SU-DHL-6 (cell line): ENCODE results near the gene CLIC6.

Experiments used
- H2AFZ ChIP-seq: fragments of 200-600 bp; sonication (generic); 2 replicates; pipeline ENCODE4 v1.6.1; 2014; ENCODE audit warnings: low read depth, mild to moderate bottlenecking, moderate library complexity, mixed read lengths, antibody characterized with exemption, low read length; ENCODE audit not compliant: severe bottlenecking
- H3F3A ChIP-seq: fragments of 200-600 bp; shearing (Covaris generic); 2 replicates; pipeline ENCODE4 v1.6.0; 2016; ENCODE audit warnings: antibody characterized with exemption, mild to moderate bottlenecking; ENCODE audit not compliant: insufficient read depth
- H3K27ac ChIP-seq: fragments of 200-600 bp; sonication (generic); 2 replicates; pipeline ENCODE4 v1.5.1; 2016; ENCODE audit warnings: low read depth, mild to moderate bottlenecking, low read length, moderate library complexity, mixed read lengths
- H3K27me3 ChIP-seq: fragments of 200-600 bp; sonication (generic), shearing (Covaris generic); 2 replicates; pipeline ENCODE4 v1.6.0; 2014; ENCODE audit warnings: mild to moderate bottlenecking, low read length
- H3K36me3 ChIP-seq: fragments of 200-600 bp; sonication (generic); 2 replicates; pipeline ENCODE4 v1.6.1; 2014; ENCODE audit warnings: mild to moderate bottlenecking, low read length, mixed read lengths
- H3K4me2 ChIP-seq: fragments of 300-600, 200-600 bp; shearing (Covaris generic), sonication (generic); 2 replicates; pipeline ENCODE4 v1.6.0; 2014; ENCODE audit warnings: low read length, low read depth, mild to moderate bottlenecking; ENCODE audit not compliant: poor library complexity, severe bottlenecking
- H3K4me3 ChIP-seq: fragments of 200-600 bp; sonication (generic); 2 replicates; pipeline ENCODE4 v1.5.1; 2014; ENCODE audit warnings: antibody characterized with exemption, low read length, mild to moderate bottlenecking, mixed read lengths; ENCODE audit not compliant: insufficient read depth, poor library complexity, severe bottlenecking
- H3K79me2 ChIP-seq: fragments of 200-600 bp; sonication (generic); 2 replicates; pipeline ENCODE4 v1.6.1; 2014; ENCODE audit warnings: mild to moderate bottlenecking, low read length, moderate library complexity; ENCODE audit not compliant: insufficient read depth
- H3K9ac ChIP-seq: fragments of 200-600 bp; sonication (generic); 2 replicates; pipeline ENCODE4 v1.7.0; 2014; ENCODE audit warnings: mild to moderate bottlenecking, low read length
- H3K9me2 ChIP-seq: fragments of 200-600 bp; sonication (generic); replicated peaks from 2 replicates; pipeline ENCODE4 v1.6.1; 2014; ENCODE audit warnings: low read length; ENCODE audit not compliant: insufficient read depth
- H3K9me3 ChIP-seq: fragments of 200-600 bp; sonication (generic); 2 replicates; pipeline ENCODE4 v1.6.1; 2014; ENCODE audit warnings: low read length, mixed read lengths; ENCODE audit not compliant: insufficient read depth
- H4K20me1 ChIP-seq: fragments of 200-600 bp; sonication (generic); 2 replicates; pipeline ENCODE4 v1.6.1; 2014; ENCODE audit warnings: low read depth, mild to moderate bottlenecking, antibody characterized with exemption, low read length, moderate library complexity, mixed read lengths
- EZH2phosphoT487 ChIP-seq: fragments of 200-600 bp; sonication (generic), shearing (Covaris generic); conservative IDR thresholded peaks from 2 replicates; pipeline ENCODE4 v1.6.1; 2018; ENCODE audit warnings: mild to moderate bottlenecking, antibody characterized with exemption, low read length, moderate library complexity, mixed read lengths
- TF ChIP-seq, protein P1 (sequence below): fragments of 200-600 bp; sonication (generic); IDR thresholded peaks from one replicate; pipeline ENCODE4 v1.5.1; 2017; ENCODE audit warnings: antibody characterized with exemption, mild to moderate bottlenecking, low read length, moderate library complexity; ENCODE audit not compliant: insufficient read depth, poor library complexity, severe bottlenecking

The CLIC6 gene

DNA sequence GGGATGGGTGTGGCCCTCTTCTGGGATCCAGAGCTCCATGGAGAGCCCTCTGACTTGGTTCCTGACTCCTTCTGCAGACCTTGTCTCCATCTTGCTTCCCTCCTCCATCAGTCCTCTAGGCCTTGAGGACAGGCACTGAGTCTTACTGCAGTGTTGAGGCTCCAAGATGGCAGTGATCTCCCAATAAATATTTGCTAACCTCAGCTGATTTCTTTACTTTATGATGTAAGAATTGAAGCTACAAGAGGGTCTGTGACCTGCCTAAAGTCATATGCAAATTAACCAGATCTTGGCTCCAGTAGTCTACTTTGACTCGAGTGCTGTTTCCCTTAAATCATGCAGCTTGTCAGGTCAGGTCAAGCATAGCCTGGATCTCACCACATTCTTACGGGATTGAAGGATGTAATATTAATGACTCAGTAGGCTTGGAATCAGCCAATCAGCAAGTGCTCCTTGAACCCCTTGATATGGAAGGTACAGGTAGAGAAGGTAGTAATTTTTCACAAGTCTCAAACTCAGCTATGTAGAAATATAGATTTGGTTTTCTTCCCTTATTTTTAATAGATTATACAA is 93.0 kb downstream of the CLIC6 start:
- Histone ChIP-seq H3K4me2 (no peak overlapping the region), H3K36me3 (no peaks in the 10 kb centered on the region), H3K4me3 (no peak overlapping the region), H3F3A (no peaks in the 10 kb centered on the region), H3K27ac (no peak overlapping the region), H3K9me3 (no peaks in the 10 kb centered on the region), H4K20me1 (no peaks in the 10 kb centered on the region), H3K9me2 (no peaks in the 10 kb centered on the region), H3K79me2 (no peaks in the 10 kb centered on the region), H2AFZ (no peak overlapping the region), H3K9ac (no peak overlapping the region), H3K27me3 (no peaks in the 10 kb centered on the region)
- TF ChIP-seq, protein P1, sequence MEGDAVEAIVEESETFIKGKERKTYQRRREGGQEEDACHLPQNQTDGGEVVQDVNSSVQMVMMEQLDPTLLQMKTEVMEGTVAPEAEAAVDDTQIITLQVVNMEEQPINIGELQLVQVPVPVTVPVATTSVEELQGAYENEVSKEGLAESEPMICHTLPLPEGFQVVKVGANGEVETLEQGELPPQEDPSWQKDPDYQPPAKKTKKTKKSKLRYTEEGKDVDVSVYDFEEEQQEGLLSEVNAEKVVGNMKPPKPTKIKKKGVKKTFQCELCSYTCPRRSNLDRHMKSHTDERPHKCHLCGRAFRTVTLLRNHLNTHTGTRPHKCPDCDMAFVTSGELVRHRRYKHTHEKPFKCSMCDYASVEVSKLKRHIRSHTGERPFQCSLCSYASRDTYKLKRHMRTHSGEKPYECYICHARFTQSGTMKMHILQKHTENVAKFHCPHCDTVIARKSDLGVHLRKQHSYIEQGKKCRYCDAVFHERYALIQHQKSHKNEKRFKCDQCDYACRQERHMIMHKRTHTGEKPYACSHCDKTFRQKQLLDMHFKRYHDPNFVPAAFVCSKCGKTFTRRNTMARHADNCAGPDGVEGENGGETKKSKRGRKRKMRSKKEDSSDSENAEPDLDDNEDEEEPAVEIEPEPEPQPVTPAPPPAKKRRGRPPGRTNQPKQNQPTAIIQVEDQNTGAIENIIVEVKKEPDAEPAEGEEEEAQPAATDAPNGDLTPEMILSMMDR, result no peak
- no peak for TF ChIP-seq EZH2phosphoT487

DNA sequence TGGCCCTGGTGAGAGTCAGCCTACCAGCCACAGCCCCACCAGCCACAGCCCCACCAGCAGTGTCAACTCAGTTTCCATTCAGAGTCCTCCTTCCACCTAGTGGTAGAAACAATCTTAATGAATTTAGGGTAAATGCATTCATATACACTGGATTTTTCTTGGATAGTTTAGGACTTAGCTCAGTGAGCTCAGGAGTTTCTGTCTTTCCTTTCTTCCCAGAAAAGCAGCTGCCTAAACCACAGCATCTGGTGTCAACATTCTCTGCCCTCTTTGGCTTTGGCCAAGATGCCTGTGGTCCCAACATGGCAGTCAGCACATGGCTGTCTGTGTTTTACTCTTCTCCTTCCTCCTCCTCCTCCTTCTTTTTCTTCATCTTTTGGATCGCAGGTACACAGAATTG is 94.0 kb downstream of the CLIC6 start:
- Histone ChIP-seq H3K9me3 (no peaks in the 10 kb centered on the region), H3K4me2 (no peak overlapping the region), H3K9me2 (no peaks in the 10 kb centered on the region), H3K27ac (no peak overlapping the region), H3K9ac (no peak overlapping the region), H2AFZ (no peak overlapping the region), H3F3A (no peaks in the 10 kb centered on the region), H3K4me3 (no peak overlapping the region), H3K79me2 (no peaks in the 10 kb centered on the region), H3K27me3 (no peaks in the 10 kb centered on the region), H4K20me1 (no peaks in the 10 kb centered on the region), H3K36me3 (no peaks in the 10 kb centered on the region)
- TF ChIP-seq, protein P1, result no peak
- no peak for TF ChIP-seq EZH2phosphoT487

DNA sequence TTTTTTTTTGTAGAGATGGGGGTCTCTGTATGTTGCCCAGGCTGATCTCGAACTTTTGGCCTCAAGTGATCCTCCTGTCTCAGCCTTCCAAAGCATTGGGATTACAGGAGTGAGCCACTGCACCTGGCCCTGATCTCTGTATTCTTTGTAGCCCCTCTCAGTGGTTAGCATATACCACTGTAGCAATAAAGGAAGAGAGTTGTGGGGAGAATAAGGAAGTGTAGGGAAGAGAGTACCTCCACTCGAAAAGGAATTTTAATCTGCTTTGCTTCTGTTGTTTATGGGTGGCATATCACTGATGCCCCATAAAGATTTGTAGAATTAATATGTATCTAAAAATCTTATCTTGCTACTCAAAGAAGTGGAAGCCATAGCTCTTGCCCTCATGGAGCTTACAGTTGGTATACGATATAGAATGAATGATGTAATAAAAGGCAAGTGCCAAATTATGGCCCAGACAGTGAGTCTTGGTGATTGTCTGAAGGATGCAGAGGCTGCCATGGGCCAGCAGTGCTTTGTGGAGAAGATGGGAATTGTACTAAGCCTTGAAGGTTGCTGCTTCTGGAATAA is 96.0 kb downstream of the CLIC6 start:
- H3K4me3 ChIP-seq, result no peak overlapping the region
- H4K20me1 ChIP-seq, result no peaks in the 10 kb centered on the region
- no peak overlapping the region for H3K9ac ChIP-seq
- H3K36me3 ChIP-seq, result no peaks in the 10 kb centered on the region
- no peaks in the 10 kb centered on the region for H3K27me3 ChIP-seq
- no peak overlapping the region for H2AFZ ChIP-seq
- H3K4me2 ChIP-seq, result no peak overlapping the region
- TF ChIP-seq, protein P1, result no peak
- no peak for TF ChIP-seq EZH2phosphoT487
- no peaks in the 10 kb centered on the region for H3F3A ChIP-seq
- no peaks in the 10 kb centered on the region for H3K9me2 ChIP-seq
- no peaks in the 10 kb centered on the region for H3K9me3 ChIP-seq
- H3K79me2 ChIP-seq, result no peaks in the 10 kb centered on the region
- H3K27ac ChIP-seq, result no peak overlapping the region
